Ramos (cell line): Measurements from ENCODE around the gene TMED7.

ENCODE experiments used
- in situ Hi-C: fragments of 300-500 bp; cut with MboI; formaldehyde crosslinking; loops from one replicate; pipeline ENCODE4 v1.14.3; 2022; ENCODE audit warnings: low sequenced_read_pairs; ENCODE audit not compliant: unreplicated experiment

TMED7 gene

DNA sequence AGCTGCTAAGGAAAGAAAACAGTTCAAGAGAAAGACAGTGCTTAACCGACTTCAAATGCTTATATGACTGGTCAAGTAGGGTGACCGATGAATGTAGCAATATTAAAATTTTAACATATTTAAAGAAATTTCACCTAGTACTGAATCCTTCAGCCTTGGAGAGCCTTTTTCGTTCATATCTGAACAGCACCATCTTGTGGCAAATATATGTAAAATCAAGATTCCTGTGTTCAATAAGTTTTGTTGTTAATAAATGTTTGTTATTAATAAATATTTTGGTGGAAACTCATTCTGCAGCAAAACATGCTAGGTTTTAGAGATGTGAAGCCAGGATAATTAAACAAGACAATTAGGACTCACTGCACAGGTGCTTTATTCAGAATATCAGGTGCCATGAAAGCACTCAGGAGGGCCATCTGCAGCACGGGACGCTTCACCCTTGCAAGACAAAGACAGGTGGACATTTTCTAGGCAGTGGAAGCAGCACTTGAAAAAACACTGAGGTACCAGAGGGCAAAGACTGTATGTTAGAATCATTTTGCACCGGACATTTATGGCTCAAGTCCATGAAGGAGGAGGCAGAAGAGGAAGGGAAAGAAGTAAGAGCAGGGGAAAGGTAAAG is 39.2 kb downstream of the TMED7 start:
- in situ Hi-C loops = loop anchor here (10.0 kb wide), 1 partner anchor 282 kb away; no protein-coding TSS in a partner anchor

DNA sequence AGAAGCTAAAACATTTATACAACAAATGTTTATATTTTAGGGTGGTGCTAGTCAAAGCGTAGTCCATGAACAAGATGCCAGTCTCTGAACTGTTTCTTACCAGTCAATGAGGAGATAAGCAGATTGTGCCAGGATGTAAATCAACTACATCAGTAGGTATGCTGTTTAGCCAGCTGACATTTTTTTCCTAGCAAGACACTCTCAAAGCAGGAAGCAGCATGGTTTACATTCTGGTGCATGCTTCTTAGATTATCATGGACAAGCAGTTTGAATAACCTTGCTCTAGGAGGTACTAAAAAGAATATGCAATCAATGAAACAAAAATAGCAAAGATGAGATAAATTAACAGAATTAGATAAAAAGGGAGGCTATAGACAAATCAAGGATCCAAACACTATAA is 40.6 kb downstream of the TMED7 start:
- in situ Hi-C loops = loop anchor here (10.0 kb wide), 1 partner anchor 280 kb away; no protein-coding TSS in a partner anchor

DNA sequence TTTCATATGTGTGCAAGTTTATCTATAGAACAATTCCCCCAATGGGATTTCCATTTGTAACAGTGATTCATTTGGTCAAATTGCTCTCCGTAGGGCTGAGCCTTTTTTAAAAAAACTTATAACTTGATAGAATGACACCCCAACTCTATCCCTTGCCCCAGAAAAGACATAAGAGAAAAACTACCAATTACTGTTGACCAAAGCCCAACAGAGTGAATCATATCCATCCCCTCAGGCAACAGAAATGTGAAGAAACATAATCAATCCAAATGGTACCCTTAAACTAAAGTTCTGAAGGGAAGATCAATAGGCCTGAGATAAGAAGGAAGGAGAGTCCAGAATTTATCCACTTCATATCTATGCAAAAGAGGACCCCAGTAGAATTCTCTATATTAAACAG is 41.3 kb downstream of the TMED7 start:
- in situ Hi-C loops = loop anchor here (10.0 kb wide), 1 partner anchor 280 kb away; no protein-coding TSS in a partner anchor

DNA sequence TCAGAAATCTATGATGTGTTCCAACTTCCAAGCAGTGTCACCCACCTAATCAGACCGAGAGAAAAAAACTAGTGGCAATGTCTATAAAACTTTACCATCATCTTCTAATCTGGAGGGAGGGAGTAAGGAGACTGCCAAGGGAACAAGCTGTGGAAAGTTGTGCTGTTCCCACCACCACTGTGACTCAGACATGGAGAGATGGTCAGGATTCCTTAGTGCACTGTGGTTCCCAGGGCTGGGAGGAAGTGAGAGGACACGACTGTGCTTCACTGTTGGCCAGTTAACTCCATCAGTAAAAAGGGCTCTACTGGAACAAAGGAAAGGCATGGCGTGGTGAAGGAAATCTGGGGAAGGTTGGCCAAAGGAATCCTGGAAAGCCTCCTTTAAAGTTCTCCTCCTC is 42.4 kb downstream of the TMED7 start:
- in situ Hi-C loops = loop anchor here (10.0 kb wide), 1 partner anchor 279 kb away; no protein-coding TSS in a partner anchor

DNA sequence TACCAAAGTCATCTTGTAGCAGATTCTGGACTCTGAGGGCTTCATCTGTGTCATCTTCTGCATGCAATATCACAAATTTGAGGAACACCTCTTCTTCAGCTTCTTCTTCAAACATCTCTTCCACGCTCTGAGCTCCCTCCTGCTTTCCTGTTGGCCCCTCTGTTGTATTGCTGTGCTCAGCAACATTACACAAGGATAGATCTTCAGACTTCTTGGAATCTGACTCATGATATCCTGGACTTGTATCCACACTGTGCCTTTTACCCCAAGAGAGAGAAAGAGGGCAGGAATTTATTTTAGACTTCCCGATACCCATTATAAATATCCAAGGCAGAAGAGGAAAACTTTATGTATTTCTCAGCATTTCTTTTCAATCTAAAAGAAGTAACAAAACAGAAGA is 44.9 kb downstream of the TMED7 start:
- in situ Hi-C loops = loop anchor here (10.0 kb wide), 1 partner anchor 276 kb away; no protein-coding TSS in a partner anchor

DNA sequence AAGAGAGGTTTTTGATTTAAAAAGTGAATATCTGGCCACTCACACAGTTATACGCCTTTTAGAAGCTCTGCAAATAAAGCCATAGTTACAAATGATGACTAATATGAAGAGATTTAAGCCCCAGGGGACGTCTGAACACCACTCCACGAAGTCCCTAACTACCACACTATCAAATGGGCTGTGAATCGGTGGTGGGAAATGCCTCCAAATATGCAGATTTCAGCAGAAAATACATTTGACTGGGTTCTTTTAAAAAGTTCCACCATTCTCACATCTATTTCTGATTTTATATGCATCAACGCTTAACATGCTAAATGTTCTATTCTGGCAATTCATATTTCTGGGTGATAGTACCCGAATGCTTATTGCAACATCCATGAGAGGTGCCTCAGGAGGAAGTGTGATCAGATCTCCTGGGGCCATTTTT is 46.1 kb downstream of the TMED7 start:
- in situ Hi-C loops = loop anchor here (10.0 kb wide), 2 partner anchors 275 to 475 kb away; no protein-coding TSS in a partner anchor

DNA sequence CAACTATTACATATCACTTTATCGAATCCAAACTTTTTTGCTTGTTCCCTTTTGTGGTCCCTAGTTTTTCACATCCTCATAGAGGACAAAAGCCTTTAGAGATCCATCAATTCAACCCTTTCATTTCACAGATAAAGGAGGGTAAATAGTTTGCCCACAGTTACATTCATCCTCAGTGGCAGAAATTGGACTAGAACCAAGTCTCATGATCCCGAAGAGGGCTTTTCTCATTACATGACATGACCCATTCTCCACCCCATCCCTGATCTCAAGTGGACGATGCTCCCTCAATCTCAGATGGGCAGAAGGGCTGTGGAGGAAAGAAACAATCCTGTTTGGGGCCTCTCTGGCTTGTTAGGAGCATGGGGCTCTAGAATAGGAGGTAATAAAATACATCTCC is 46.6 kb downstream of the TMED7 start:
- in situ Hi-C loops = loop anchor here (10.0 kb wide), 1 partner anchor 474 kb away; no protein-coding TSS in a partner anchor

DNA sequence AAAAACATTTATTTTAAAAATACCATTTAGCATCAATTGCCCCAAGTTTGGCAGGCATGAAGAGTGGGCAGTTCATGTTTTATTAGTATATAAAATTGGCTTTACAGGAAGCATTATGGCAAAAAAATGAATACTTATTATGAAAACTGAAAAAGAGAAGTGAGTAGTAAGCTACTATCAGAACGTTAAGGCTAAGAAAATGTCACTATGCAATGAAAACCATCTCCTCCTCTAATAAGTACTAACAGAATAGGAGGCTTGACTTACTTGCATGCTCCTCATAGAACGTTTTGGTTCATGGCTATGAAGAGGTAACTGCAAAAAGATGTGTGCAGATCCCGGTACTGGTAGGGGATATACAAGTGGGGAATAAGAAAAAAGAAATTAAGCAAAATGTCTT is 47.2 kb downstream of the TMED7 start:
- in situ Hi-C loops = loop anchor here (10.0 kb wide), 1 partner anchor 474 kb away; no protein-coding TSS in a partner anchor

DNA sequence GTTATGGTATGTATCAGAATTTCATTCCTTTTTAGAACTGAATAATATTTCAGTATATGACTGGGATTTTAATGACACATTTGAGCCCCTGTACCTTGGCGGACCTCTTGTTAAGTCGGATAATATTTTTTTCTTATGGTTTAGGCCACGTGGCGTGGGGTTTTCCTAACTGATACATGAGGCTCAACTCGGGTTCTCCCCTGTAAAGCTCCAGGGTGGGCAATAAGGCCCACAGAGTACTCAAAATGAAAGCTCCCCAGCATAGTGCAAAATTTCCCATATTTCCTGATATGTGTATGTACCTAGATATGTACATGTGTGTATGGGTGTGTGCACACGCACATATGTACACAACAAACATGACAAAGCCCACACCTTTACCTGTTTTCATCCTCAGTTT is 48.1 kb downstream of the TMED7 start:
- in situ Hi-C loops = loop anchor here (10.0 kb wide), 1 partner anchor 473 kb away; no protein-coding TSS in a partner anchor

DNA sequence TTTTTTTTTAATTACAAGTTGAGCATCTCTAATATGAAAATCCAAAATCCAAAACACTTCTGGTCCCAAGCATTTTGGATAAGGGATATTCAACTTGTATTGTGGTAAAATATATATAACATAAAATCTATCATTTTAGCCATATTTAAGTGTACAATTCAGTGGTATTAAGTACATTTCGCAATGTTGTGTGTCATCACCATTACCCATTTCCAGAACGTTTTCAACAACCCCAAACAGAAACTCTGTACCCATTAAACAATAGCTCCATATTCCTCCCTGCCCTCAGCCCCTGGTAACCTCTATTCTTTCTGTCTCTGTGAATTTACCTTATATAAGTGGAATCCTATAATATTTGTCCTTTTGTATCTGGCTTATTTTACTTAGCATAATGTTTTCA is 48.5 kb downstream of the TMED7 start:
- in situ Hi-C loops = loop anchor here (10.0 kb wide), 1 partner anchor 473 kb away; no protein-coding TSS in a partner anchor

DNA sequence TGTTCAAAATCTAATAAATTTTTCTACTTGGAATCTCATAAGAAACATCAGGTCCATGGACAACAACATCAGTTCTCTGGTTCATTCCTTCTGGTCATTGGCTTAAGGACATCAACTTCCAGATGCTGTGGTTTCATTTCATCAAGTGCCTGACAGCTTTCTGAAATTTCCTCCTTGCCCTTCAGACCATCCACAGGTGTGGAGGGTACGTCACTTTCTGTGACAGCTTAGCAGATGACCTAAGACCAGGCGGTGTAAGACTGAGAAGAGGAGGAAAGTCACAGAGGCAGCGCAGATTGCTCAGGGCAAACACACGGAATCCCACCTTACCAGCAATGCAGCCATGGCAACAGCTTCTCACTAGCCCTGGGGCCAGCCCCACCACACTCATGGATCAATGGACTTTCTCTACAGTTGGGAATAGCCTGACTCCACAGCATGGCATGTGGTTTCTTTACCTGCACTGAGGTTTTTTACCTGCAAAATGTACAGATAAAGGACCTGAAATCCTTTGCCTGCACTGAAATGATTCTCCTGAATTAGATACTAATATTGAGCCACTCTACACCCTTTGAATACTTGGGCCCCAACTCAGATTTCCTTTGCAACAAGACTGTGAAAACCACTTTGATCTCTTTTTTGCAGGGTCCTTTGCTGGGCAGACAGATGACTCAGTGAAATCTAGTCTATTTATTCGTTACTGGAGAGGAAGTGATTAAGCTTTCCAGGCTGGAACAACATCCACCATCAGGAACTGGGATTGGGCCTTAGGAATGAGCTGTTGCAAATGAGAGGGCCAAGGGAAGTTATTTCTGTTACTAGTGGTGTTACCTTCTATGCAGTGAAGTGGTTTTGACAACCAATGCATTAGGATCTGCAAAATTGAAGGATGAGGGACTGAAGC is 50.4 kb downstream of the TMED7 start:
- in situ Hi-C loops = loop anchor here (10.0 kb wide), 1 partner anchor 471 kb away; no protein-coding TSS in a partner anchor

DNA sequence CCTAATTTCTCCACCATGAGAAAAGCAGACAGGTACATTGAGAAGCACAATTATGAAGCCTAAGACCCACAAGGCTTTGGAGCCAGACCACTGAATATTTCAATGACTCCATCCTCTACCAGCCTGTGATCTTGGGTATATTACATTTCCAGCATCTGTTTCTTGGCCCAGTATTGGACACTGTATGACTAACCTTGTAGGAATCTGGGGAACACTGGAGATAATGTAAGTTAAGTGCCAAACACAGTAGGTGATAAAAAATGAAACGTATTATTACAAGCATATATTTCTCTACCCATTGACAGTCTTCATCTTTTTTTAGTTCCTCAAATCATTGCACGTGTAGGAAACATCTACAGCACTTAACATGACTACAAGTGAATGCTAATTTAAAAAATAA is 52.7 kb downstream of the TMED7 start:
- in situ Hi-C loops = loop anchor here (10.0 kb wide), 1 partner anchor 468 kb away; no protein-coding TSS in a partner anchor

DNA sequence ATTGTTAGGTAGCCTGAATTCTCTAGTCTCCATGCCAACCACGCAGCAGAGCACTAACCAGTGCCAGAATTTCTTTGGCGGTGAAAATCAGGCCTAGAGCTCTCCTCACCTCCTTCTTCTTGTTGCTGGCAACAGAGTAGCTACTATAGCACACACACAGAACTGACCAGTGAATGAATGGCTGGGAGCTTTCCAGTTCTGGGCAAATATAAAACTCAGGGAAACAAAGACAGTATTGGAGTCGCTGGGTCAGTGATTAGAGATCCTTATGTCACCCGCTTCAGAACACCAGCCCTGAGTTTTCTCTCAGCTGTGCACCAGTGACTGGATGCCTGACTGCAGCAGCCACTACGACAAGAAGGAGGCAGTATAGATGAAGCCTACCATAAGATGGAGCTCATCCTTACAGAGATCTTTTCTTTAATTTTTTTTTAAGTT is 54.4 kb downstream of the TMED7 start:
- in situ Hi-C loops = loop anchor here (10.0 kb wide), 1 partner anchor 467 kb away; no protein-coding TSS in a partner anchor

DNA sequence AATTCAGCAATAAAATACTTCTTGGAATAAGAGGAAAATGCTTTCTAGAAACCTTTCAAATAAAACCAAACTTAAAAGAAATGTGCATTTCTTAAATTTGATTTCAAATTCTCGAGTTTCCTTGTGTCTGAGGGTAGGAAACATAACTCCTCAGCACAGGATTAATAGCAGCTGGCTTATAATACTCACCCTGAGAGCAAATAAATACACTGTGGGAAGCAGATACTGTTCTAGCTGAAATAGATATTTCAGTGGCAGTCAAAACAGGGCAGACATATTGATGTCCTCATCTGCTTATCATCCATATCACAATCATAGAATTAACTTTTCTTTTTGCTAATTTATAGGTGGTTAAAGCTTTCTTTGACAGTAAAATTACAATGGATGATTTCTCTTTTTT is 57.2 kb downstream of the TMED7 start:
- in situ Hi-C loops = no loop called here

DNA sequence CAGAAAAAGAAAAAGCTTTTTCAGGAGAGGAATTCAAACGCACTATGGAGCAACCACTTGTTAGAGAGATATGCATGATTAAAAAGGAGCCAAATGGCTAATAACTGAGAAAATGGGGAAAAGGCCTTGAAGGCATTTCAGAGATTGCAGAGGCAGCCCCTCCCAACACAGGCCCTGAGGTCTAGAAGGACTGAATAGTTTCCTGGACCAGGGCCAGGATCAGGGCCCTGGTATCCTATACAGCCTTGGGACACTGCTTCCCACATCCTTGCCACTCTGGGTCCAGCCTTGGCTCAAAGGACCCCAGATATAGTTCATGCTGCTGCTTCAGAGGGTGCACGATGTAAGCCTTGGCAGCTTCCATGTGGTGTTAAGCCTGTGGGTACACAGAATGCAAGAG is 60.6 kb downstream of the TMED7 start:
- in situ Hi-C loops = no loop called here
